ENCODE results near the gene MLLT6. TPM values are rescaled to one million over a fixed set of nuclear protein-coding genes. Genes with fewer than 3 reads are reported as not detected.

Gene MLLT6
- total and polyA plus RNA-seq, 2 of the 13 experiments (the other 11 are each of a cell fraction or from before 2014, with no cell fraction given), result 50.7 to 69.5 TPM

DNA sequence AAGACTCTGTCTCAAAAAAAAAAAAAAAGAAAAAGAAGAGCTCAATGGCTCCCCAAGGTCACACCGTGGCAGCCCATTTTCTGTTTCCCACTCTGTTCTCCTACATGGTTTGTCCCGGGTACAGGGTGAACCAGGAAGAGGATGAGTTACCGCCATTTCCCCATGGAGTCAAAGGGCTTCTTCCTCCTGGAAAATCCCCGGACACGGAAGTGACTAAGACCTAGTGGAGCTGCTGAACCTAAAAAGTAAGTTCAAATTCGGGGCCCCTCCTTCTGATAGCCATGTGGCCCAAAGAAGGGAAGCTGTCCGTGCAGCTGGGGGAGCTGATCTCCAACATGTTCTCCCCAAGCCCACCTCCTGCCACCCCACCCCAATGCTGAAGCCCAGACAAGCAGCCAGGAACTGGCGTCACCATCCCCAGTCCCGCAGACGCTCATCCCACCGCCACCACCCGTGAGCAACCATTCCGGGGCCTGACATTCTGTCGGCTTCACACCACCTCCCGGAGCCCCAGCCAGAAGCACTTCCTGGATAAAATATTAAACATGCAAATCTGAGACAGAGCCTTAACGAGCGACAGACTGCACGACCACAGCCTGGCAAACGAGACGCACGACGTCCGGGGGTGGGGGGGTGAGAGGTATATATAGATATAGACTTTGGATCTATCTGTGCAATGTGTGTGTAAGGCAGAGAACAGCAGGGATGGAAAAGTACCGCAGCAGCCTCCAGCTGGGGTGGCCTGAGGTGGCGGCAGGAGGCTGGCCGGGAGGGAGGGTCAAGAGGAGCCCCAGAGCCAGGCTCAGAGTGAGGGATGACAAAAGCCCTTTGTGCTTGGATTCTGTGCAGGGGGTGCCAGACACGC, 47.9 kb upstream of the MLLT6 start (continued):
- TF ChIP-seq, protein P1, sequence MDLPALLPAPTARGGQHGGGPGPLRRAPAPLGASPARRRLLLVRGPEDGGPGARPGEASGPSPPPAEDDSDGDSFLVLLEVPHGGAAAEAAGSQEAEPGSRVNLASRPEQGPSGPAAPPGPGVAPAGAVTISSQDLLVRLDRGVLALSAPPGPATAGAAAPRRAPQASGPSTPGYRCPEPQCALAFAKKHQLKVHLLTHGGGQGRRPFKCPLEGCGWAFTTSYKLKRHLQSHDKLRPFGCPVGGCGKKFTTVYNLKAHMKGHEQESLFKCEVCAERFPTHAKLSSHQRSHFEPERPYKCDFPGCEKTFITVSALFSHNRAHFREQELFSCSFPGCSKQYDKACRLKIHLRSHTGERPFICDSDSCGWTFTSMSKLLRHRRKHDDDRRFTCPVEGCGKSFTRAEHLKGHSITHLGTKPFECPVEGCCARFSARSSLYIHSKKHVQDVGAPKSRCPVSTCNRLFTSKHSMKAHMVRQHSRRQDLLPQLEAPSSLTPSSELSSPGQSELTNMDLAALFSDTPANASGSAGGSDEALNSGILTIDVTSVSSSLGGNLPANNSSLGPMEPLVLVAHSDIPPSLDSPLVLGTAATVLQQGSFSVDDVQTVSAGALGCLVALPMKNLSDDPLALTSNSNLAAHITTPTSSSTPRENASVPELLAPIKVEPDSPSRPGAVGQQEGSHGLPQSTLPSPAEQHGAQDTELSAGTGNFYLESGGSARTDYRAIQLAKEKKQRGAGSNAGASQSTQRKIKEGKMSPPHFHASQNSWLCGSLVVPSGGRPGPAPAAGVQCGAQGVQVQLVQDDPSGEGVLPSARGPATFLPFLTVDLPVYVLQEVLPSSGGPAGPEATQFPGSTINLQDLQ (CRISPR knock-in tag; IDR thresholded peaks at IDR 0.05), result peak; percentile 90
- TF ChIP-seq, protein P2, sequence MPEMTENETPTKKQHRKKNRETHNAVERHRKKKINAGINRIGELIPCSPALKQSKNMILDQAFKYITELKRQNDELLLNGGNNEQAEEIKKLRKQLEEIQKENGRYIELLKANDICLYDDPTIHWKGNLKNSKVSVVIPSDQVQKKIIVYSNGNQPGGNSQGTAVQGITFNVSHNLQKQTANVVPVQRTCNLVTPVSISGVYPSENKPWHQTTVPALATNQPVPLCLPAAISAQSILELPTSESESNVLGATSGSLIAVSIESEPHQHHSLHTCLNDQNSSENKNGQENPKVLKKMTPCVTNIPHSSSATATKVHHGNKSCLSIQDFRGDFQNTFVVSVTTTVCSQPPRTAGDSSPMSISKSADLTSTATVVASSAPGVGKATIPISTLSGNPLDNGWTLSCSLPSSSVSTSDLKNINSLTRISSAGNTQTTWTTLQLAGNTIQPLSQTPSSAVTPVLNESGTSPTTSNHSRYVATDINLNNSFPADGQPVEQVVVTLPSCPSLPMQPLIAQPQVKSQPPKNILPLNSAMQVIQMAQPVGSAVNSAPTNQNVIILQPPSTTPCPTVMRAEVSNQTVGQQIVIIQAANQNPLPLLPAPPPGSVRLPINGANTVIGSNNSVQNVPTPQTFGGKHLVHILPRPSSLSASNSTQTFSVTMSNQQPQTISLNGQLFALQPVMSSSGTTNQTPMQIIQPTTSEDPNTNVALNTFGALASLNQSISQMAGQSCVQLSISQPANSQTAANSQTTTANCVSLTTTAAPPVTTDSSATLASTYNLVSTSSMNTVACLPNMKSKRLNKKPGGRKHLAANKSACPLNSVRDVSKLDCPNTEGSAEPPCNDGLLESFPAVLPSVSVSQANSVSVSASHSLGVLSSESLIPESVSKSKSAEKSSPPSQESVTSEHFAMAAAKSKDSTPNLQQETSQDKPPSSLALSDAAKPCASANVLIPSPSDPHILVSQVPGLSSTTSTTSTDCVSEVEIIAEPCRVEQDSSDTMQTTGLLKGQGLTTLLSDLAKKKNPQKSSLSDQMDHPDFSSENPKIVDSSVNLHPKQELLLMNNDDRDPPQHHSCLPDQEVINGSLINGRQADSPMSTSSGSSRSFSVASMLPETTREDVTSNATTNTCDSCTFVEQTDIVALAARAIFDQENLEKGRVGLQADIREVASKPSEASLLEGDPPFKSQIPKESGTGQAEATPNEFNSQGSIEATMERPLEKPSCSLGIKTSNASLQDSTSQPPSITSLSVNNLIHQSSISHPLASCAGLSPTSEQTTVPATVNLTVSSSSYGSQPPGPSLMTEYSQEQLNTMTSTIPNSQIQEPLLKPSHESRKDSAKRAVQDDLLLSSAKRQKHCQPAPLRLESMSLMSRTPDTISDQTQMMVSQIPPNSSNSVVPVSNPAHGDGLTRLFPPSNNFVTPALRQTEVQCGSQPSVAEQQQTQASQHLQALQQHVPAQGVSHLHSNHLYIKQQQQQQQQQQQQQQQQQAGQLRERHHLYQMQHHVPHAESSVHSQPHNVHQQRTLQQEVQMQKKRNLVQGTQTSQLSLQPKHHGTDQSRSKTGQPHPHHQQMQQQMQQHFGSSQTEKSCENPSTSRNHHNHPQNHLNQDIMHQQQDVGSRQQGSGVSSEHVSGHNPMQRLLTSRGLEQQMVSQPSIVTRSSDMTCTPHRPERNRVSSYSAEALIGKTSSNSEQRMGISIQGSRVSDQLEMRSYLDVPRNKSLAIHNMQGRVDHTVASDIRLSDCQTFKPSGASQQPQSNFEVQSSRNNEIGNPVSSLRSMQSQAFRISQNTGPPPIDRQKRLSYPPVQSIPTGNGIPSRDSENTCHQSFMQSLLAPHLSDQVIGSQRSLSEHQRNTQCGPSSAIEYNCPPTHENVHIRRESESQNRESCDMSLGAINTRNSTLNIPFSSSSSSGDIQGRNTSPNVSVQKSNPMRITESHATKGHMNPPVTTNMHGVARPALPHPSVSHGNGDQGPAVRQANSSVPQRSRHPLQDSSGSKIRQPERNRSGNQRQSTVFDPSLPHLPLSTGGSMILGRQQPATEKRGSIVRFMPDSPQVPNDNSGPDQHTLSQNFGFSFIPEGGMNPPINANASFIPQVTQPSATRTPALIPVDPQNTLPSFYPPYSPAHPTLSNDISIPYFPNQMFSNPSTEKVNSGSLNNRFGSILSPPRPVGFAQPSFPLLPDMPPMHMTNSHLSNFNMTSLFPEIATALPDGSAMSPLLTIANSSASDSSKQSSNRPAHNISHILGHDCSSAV (CRISPR knock-in tag; IDR thresholded peaks at IDR 0.05; ENCODE audit: borderline replicate concordance), result no peak
- peak; percentile 81 for TF ChIP-seq ZNF431 (CRISPR knock-in tag; IDR thresholded peaks at IDR 0.05; ENCODE audit: borderline replicate concordance, low read depth)
- no peak for TF ChIP-seq FLYWCH1 (CRISPR knock-in tag; IDR thresholded peaks at IDR 0.05)
- peak; percentile 72 for TF ChIP-seq ZNF337 (CRISPR knock-in tag; IDR thresholded peaks at IDR 0.05; ENCODE audit: borderline replicate concordance, low read depth)
- TF ChIP-seq LCORL (IDR thresholded peaks at IDR 0.05), result no peak
- no peak; the same call in 1 of the 2 replicates for TF ChIP-seq LCORL (CRISPR knock-in tag; IDR thresholded peaks at IDR 0.05)
- TF ChIP-seq, protein P3, sequence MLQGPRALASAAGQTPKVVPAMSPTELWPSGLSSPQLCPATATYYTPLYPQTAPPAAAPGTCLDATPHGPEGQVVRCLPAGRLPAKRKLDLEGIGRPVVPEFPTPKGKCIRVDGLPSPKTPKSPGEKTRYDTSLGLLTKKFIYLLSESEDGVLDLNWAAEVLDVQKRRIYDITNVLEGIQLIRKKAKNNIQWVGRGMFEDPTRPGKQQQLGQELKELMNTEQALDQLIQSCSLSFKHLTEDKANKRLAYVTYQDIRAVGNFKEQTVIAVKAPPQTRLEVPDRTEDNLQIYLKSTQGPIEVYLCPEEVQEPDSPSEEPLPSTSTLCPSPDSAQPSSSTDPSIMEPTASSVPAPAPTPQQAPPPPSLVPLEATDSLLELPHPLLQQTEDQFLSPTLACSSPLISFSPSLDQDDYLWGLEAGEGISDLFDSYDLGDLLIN (CRISPR knock-in tag; IDR thresholded peaks at IDR 0.05; ENCODE audit: borderline replicate concordance), result no peak; the same call in 1 of the 2 replicates
- peak; percentile 40; the same call in 1 of the 2 replicates for TF ChIP-seq TGIF2 (CRISPR knock-in tag; IDR thresholded peaks at IDR 0.05)
- TF ChIP-seq, protein P4, sequence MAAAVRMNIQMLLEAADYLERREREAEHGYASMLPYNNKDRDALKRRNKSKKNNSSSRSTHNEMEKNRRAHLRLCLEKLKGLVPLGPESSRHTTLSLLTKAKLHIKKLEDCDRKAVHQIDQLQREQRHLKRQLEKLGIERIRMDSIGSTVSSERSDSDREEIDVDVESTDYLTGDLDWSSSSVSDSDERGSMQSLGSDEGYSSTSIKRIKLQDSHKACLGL (CRISPR knock-in tag; IDR thresholded peaks at IDR 0.05), result 0 out of 2 replicates have a peak, but pooled peaks have one; percentile 30
- no peak for TF ChIP-seq ZNF7 (CRISPR knock-in tag; IDR thresholded peaks at IDR 0.05)
- no peak for TF ChIP-seq ZNF569 (CRISPR knock-in tag; IDR thresholded peaks at IDR 0.05; ENCODE audit: borderline replicate concordance)
- peak; percentile 79 for TF ChIP-seq RARA (CRISPR knock-in tag; IDR thresholded peaks at IDR 0.05)
- no peak for TF ChIP-seq HMGA1 (CRISPR knock-in tag; conservative IDR thresholded peaks at IDR 0.05)
- TF ChIP-seq, protein P5, sequence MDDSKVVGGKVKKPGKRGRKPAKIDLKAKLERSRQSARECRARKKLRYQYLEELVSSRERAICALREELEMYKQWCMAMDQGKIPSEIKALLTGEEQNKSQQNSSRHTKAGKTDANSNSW (CRISPR knock-in tag; IDR thresholded peaks at IDR 0.05; ENCODE audit: borderline replicate concordance), result peak; percentile 70; the same call in 1 of the 2 replicates

Data from HepG2 (cell line).